ENCODE measurements around the gene RAB44. TPM values are rescaled to one million over a fixed set of nuclear protein-coding genes. Genes with fewer than 3 reads are reported as not detected.

RAB44 gene
- total and polyA plus RNA-seq, 7 donors = 0.01 to 0.06 TPM; not detected in 5

DNA sequence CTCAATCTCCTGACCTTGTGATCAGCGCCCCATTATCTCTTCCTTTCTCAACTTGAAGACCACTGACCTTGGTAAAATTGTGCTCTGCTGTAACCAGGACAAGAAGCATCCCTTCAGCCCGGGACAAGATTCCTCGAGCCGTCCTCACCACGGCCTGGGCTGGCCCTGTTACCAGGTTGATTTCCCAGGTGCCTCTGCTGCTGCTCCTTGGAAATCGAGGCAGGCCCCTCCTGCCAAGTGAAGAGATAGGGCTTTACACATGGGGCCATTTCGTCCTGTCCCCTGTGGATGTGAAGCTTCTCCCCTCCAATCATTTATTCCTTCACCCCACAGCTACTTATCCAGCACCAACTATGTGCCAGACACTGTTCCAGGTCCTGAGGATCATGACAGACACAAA is 21.5 kb downstream of the RAB44 start:
- DNase-seq = peak in 1 of 2 donors; percentile 32
- Histone ChIP-seq H3K27me3 (ENCODE audit: insufficient read depth in 3 of 3, low read length in 2 of 3) (no peaks in the 10 kb centered on the region), H3K4me1 (no peaks in the 10 kb centered on the region), H3K4me3 (no peak overlapping the region), H3K27ac (no peak overlapping the region), H3K36me3 (ENCODE audit: insufficient read depth in 1 of 2, low read depth in 1 of 2) (no peaks in the 10 kb centered on the region), H3K9me3 (no peaks in the 10 kb centered on the region)
- 90 to 97% (median 91%) methylated on average over 7 of the region's 7 CpGs for WGBS, 3 donors
- TF ChIP-seq, protein P1, sequence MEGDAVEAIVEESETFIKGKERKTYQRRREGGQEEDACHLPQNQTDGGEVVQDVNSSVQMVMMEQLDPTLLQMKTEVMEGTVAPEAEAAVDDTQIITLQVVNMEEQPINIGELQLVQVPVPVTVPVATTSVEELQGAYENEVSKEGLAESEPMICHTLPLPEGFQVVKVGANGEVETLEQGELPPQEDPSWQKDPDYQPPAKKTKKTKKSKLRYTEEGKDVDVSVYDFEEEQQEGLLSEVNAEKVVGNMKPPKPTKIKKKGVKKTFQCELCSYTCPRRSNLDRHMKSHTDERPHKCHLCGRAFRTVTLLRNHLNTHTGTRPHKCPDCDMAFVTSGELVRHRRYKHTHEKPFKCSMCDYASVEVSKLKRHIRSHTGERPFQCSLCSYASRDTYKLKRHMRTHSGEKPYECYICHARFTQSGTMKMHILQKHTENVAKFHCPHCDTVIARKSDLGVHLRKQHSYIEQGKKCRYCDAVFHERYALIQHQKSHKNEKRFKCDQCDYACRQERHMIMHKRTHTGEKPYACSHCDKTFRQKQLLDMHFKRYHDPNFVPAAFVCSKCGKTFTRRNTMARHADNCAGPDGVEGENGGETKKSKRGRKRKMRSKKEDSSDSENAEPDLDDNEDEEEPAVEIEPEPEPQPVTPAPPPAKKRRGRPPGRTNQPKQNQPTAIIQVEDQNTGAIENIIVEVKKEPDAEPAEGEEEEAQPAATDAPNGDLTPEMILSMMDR (IDR thresholded peaks at IDR 0.05) = no peak
- intact Hi-C loops (cut with DNase I) = no loop called here
- no peak for ATAC-seq

DNA sequence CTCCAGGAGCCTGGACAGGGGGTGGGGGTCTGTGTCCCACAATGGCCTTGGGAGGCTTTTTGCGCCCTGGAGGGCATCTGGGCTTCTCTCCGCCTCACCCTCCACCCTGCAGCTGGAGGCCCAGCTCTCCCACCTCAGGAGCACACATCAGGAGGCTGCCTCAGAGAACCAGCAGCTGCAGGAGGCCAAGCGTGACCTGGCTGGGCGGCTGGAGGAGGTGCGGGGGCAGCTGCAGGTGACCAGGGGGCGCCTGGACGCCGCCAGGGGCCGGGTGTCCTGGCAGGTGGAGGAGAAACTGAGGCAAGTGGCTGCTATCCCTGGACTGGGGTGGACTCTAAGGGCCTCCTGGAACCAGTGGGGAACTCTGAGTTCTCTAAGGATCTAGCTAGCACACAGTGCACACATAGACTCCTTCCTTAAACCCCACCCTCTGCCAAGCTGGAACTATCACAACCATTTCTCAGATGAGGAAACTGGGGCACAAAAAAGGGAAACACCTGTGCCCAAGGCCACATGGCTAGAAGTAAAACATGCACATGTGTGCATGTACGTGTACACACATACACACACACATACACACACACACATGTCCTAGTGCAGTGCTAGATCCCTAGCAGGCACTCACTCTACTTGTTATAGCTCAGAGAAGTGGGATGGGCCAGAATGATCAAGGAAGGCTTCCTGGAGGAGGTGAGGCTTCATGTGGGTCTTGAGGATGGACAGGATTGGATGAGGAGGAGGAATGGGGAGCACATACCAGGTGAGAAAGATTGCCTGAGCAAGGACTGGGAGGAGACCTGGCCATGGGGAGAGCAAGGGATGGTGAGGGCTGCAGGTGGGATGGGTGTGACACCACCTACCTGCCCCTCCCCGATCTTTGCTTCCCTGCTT is 22.9 kb downstream of the RAB44 start:
- Histone ChIP-seq H3K4me3 (no peak overlapping the region), H3K4me1 (no peaks in the 10 kb centered on the region), H3K27me3 (ENCODE audit: insufficient read depth in 3 of 3, low read length in 2 of 3) (no peaks in the 10 kb centered on the region), H3K27ac (no peak overlapping the region), H3K36me3 (ENCODE audit: insufficient read depth in 1 of 2, low read depth in 1 of 2) (no peaks in the 10 kb centered on the region), H3K9me3 (no peaks in the 10 kb centered on the region)
- no peak for ATAC-seq
- 90 to 94% (median 92%) methylated on average over 10 to 11 of the region's 11 CpGs for WGBS, 3 donors
- peak in 1 of 2 donors; percentile 43 for DNase-seq
- TF ChIP-seq, protein P1 (IDR thresholded peaks at IDR 0.05) = no peak
- intact Hi-C loops (cut with DNase I) = no loop called here

DNA sequence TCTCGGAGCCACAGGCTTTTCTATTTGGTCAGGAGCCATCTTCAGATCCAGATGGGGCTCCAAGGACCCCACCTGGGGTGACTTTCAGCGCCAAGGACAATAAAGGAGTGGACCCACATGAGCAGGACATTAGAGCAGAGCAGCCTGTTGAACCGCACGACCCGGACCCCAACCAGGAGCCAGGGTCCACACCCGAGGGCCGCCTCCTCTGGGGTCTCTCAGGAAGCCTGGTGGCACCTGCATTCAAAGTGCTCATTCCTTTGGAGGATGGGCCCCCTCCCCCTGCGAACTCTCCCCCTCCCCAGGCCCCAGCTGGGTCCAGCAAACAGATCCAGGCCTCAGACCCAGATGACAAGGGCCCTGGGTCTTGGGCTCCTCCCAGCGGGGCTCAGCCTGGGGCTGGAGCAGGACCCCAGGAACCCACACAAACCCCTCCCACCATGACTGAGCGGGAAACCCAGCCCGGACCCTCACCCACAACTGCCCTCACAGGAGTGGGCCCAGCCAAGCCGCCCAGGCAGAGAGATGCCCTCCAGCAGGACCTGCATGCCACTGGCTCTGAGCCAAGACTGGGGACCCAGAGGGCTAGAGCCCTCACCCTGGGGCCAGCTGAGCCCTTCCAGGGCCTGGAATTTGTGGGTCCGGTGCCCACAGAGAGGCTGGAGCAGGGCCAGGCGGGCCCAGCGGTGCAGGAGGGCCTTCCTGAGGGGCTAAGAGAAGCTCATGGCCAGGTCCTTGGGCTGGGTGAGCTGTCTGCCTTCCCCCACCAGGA is 23.9 kb downstream of the RAB44 start:
- WGBS, 3 donors = 81 to 87% (median 84%) methylated on average over 14 to 15 of the region's 15 CpGs
- intact Hi-C loops (cut with DNase I) = no loop called here
- DNase-seq = peak in 1 of 2 donors; percentile 47
- Histone ChIP-seq H3K27ac (no peak overlapping the region), H3K9me3 (no peaks in the 10 kb centered on the region), H3K36me3 (ENCODE audit: insufficient read depth in 1 of 2, low read depth in 1 of 2) (no peaks in the 10 kb centered on the region), H3K4me1 (no peaks in the 10 kb centered on the region), H3K27me3 (ENCODE audit: insufficient read depth in 3 of 3, low read length in 2 of 3) (no peaks in the 10 kb centered on the region), H3K4me3 (no peak overlapping the region)
- TF ChIP-seq, protein P1 (IDR thresholded peaks at IDR 0.05) = no peak
- ATAC-seq = no peak

DNA sequence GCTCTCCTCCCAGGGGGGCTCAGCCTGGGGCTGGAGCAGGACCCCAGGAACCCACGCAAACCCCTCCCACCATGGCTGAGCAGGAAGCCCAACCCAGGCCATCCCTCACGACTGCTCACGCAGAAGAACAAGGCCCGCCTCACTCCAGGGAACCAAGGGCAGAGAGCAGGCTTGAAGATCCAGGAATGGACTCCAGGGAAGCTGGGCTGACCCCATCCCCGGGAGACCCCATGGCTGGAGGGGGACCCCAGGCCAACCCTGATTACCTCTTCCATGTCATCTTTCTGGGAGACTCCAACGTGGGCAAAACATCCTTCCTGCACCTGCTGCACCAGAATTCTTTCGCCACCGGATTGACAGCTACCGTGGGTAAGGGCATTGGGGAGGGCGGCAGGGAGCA is 24.7 kb downstream of the RAB44 start:
- Histone ChIP-seq H3K27me3 (ENCODE audit: insufficient read depth in 3 of 3, low read length in 2 of 3) (no peaks in the 10 kb centered on the region), H3K36me3 (ENCODE audit: insufficient read depth in 1 of 2, low read depth in 1 of 2) (no peaks in the 10 kb centered on the region), H3K4me1 (no peaks in the 10 kb centered on the region), H3K9me3 (no peaks in the 10 kb centered on the region), H3K4me3 (no peak overlapping the region), H3K27ac (no peak overlapping the region)
- whole genome bisulfite sequencing, 3 donors = 89 to 91% (median 90%) methylated on average over 10 of the region's 10 CpGs
- TF ChIP-seq, protein P1 (IDR thresholded peaks at IDR 0.05) = no peak
- DNase-seq = no peak
- intact Hi-C loops (cut with DNase I) = no loop called here
- ATAC-seq = no peak

Data from psoas muscle (tissue), 8 donors.